ENCODE data around the gene RNF166.

RNF166 gene

DNA sequence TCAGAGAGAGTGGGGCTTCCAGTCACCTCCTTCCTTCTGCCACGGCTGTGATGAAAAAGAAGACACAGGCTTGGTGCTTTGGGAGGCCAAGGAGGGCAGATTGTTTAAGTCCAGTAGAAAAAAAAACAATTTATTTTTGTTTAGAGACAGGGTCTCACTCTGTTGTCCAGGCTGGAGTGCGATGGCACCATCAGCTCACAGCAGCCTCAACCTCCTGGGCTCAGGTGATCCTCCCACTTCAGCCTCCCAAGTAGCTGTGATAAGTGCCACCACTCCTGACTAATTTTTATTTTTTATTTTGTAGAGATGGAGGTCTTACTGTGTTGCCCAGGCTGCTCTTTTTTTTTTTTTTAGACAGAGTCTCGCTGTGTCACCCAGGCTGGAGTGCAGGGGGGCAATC, 40.6 kb downstream of the RNF166 start:
- TF ChIP-seq, protein P1, sequence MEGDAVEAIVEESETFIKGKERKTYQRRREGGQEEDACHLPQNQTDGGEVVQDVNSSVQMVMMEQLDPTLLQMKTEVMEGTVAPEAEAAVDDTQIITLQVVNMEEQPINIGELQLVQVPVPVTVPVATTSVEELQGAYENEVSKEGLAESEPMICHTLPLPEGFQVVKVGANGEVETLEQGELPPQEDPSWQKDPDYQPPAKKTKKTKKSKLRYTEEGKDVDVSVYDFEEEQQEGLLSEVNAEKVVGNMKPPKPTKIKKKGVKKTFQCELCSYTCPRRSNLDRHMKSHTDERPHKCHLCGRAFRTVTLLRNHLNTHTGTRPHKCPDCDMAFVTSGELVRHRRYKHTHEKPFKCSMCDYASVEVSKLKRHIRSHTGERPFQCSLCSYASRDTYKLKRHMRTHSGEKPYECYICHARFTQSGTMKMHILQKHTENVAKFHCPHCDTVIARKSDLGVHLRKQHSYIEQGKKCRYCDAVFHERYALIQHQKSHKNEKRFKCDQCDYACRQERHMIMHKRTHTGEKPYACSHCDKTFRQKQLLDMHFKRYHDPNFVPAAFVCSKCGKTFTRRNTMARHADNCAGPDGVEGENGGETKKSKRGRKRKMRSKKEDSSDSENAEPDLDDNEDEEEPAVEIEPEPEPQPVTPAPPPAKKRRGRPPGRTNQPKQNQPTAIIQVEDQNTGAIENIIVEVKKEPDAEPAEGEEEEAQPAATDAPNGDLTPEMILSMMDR (IDR thresholded peaks at IDR 0.05), result no peak

DNA sequence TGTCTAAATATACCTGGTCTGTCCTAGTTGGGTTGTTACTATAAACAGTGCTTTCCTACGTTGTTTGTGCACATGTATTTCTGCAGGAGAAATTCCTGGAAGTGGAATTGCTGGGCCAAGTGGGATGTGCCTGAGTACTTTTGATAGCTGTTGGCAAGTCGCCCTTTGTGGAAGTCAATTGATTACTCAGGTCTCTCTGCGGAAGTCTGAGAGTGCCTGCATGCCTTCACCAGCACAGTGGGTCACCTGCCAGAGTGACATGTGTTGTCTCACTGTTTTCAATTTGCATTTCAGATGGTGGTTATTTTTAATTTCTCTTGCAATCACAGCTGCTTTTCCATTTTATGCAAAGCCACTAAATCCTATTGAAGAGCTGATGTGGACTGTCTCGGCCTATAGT, 41.1 kb downstream of the RNF166 start:
- TF ChIP-seq, protein P1 (IDR thresholded peaks at IDR 0.05), result no peak

DNA sequence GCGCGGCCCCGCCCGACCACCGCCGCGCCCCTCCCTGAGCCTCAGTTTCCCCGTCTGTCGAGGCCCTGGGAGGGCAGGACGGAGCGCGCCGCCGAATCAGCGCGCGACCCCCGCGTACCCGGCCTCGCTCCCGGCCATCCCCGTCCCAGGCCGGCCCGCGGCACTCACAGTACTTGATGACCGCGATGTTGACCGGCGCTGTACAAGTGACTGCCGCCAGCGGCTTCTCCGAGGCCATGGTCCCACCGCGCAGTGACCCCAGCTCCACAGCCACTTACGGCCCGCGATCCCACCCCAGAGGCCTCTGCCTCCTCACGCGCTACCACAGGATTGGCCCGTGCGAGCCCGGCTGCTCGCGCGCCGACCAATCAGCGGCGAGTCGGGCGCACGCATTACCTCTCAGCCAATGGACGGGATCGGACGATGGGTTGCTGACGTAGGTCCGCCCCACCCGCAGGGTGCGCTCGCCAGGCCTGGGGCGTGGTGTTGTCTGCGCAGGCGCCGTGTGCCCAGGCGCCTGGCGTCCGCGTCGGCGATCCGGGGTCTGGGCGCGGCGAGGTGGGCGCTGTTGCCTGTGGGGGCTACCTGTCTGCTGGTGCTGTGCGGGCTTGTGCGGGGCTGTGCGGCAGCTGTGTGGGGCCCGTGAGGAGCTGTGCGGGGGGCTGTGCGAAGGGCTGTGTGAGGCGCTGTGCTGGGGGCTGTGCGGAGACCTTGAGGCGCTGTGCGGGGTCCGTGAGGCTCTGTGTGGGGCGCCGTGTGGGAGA, 43.2 kb downstream of the RNF166 start, which contains the start of gene MVD:
MVD (minus strand) TSS at position 249 of the 764 bp plus-strand sequence; CDS start at position 238, 11 bp downstream.
- TF ChIP-seq, protein P1 (IDR thresholded peaks at IDR 0.05), result no peak

DNA sequence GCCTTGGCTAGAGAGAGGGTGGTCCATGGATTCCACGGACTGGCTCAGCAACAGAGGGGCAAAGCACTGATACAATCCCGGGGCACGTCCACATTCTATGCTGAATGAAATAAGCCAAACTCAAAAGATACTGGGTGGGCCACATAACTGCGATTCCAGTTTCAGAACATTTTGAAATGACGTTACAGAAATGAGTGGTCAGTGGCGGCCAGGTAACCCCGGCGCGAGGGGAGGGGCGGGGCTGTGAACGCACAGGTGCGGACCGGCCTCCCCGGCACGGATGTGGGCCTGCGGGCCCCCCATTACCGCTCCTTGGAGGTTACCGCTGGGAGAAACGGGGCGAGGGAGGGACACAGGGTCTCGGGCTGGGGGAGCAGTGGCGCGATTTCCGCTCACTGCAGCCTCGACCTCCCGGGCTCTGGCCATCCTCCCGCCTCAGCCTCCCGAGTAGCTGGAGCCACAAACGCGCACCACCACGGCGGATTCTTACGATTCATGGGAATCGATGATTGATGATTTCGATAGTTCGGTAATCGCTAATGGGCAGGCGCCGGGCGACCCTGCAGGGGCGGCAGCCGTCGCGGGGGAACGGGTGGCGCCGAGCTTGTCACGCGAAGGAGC, 43.9 kb downstream of the RNF166 start:
- TF ChIP-seq, protein P1 (IDR thresholded peaks at IDR 0.05), result no peak

DNA sequence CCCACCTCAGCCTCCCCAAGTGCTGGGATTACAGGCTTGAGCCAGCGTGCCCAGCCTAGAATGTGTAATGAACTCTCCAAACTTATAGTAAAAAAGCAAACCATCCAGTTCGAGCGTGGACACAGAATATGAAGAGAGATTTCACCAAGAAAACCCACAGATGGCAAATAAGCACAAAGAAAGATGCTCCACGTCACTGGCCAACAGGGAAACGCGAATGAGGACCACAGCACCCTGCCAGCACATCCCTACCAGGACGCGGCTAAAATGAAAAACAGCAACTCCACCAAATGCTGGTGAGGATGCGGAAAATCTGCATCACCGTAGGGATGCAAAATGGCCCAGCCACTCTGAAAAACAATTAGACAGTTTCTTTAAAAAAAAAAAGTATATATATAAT, 44.7 kb downstream of the RNF166 start:
- TF ChIP-seq, protein P1 (IDR thresholded peaks at IDR 0.05), result no peak

DNA sequence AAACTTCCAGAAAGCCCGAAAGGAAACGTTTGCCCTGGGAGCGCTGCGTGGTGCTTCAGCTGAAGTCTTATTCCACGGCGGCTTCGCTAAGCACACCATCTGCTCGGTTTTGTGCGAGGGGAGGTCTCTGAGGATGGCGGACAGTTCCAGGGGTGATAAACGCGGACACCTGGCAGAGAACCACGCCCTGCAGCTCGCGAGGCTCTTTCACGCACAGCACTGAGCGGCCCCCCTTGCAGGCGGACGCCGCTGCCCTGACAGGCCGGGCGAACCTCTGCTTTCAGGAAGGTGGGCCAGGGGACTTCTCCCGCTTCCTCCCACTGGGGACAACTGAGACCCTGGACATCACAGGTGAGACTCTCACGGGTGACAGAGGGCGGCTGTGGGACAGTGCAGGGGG, 47.0 kb downstream of the RNF166 start:
- TF ChIP-seq, protein P1 (IDR thresholded peaks at IDR 0.05), result no peak

DNA sequence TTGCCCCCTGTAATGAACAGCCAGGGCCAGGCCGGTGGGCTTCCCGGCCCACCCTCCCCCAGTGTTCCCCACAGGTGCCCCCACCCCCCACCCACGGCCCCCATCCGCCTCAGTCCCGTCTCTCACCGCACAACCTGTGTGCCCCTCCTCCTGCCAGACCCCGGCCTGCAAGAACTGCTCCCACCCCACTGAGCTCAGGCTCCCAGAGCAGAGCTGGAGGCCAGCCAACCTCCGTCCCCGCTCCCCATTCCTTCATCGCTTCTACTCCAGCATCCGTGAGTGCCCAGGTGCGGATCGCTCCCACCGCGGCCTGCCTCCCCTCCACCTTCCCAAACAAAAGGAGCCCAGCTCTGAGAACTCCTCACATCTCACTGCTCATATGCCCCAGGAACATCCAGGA, 47.5 kb downstream of the RNF166 start:
- TF ChIP-seq, protein P1 (IDR thresholded peaks at IDR 0.05), result no peak
